Hematopoietic multipotent progenitor cell treated with erythropoietin and hydrocortisone succinate and interleukin-3 and kit ligand, for 8 days (in vitro differentiated cells): ENCODE results near the gene CHFR.
"Not testable (repeated sequence)": the region's sequence is repeated elsewhere in the genome, so short reads cannot be mapped to it uniquely, and the experiment has no call there.

Source experiments
- DNase-seq: peaks from one replicate; pipeline ENCODE4 v3.0.0-alpha.2; 2015

The CHFR gene

GRCh38 chr12:132887513-132888351, at the start of gene CHFR:
CHFR (minus strand) TSS chr12:132887605; CDS start chr12:132887328, 277 bp downstream.
- peak; percentile 98 for DNase-seq

- DNase-seq, result not testable (repeated sequence)
Observed at GRCh38 chr12:132936921-132937320, 49.5 kb upstream of the CHFR start.

- no peak for DNase-seq
Observed at GRCh38 chr12:132936163-132936562, 48.8 kb upstream of the CHFR start.

- DNase-seq, result no peak
Observed at GRCh38 chr12:132926415-132926833, 39.0 kb upstream of the CHFR start.

- DNase-seq, result no peak
Observed at GRCh38 chr12:132925597-132926414, 38.4 kb upstream of the CHFR start.

GRCh38 chr12:132924356-132924755, 37.0 kb upstream of the CHFR start:
- DNase-seq, result no peak

- no peak for DNase-seq
Observed at GRCh38 chr12:132923356-132923909, 36.0 kb upstream of the CHFR start.

- no peak for DNase-seq
Observed at GRCh38 chr12:132922676-132923075, 35.3 kb upstream of the CHFR start.

GRCh38 chr12:132921685-132922084, 34.3 kb upstream of the CHFR start:
- no peak for DNase-seq

GRCh38 chr12:132918680-132919079, 31.3 kb upstream of the CHFR start:
- no peak for DNase-seq

GRCh38 chr12:132909030-132909368, 21.6 kb upstream of the CHFR start:
- no peak for DNase-seq

- DNase-seq, result peak; percentile 96
Observed at GRCh38 chr12:132908145-132909029, 21.0 kb upstream of the CHFR start.

GRCh38 chr12:132907789-132908144, 20.4 kb upstream of the CHFR start:
- not testable (repeated sequence) for DNase-seq

GRCh38 chr12:132907216-132907615, 19.8 kb upstream of the CHFR start:
- no peak for DNase-seq

- peak; percentile 74 for DNase-seq
Observed at GRCh38 chr12:132904718-132905328, 17.4 kb upstream of the CHFR start.

- DNase-seq, result no peak
Observed at GRCh38 chr12:132899033-132899432, 11.6 kb upstream of the CHFR start.

GRCh38 chr12:132888852-132889251, 1.4 kb upstream of the CHFR start:
- DNase-seq, result no peak

GRCh38 chr12:132886529-132887477, 602 bp downstream of the CHFR start:
- peak; percentile 28 for DNase-seq

GRCh38 chr12:132881818-132882217, 5.6 kb downstream of the CHFR start:
- no peak for DNase-seq

- DNase-seq, result not testable (repeated sequence)
Observed at GRCh38 chr12:132874620-132875019, 12.8 kb downstream of the CHFR start.

GRCh38 chr12:132874175-132874574, 13.2 kb downstream of the CHFR start:
- DNase-seq, result no peak
